BLaER1 treated with 17β-estradiol and CSF1 and Interleukin-3, amounts not matched to agents 10 nM and 100 nM (cell line): Measurements from ENCODE around the gene CRELD2.

Experiments
- H3K27ac ChIP-seq, 11 experiments: shearing (Covaris generic); formaldehyde crosslinking; 2 replicates each; pipeline ENCODE4 v1.8.1; 2022
- H3K27me3 ChIP-seq, 11 experiments: shearing (Covaris generic); formaldehyde crosslinking; 2 replicates each; pipeline ENCODE4 v1.8.1; 2022
- H3K36me3 ChIP-seq, 11 experiments: shearing (Covaris generic); formaldehyde crosslinking; 2 replicates each; pipeline ENCODE4 v1.8.1; 2022
- H3K4me1 ChIP-seq, 10 experiments: shearing (Covaris generic); formaldehyde crosslinking; 2 replicates each; pipeline ENCODE4 v1.8.1; 2022
- H3K4me2 ChIP-seq, 11 experiments: shearing (Covaris generic); formaldehyde crosslinking; 2 replicates each; pipeline ENCODE4 v1.8.1; 2022
- H3K4me3 ChIP-seq, 10 experiments: shearing (Covaris generic); formaldehyde crosslinking; 2 replicates each; pipeline ENCODE4 v1.8.1; 2022
- H3K9ac ChIP-seq, 11 experiments: shearing (Covaris generic); formaldehyde crosslinking; 2 replicates each; pipeline ENCODE4 v1.8.1; 2022
- H3K9me3 ChIP-seq, 11 experiments: shearing (Covaris generic); formaldehyde crosslinking; replicated peaks in 1 of 11; 2 replicates each; pipeline ENCODE4 v1.8.1; 2022
- H4K20me1 ChIP-seq, 11 experiments: shearing (Covaris generic); formaldehyde crosslinking; 2 replicates each; pipeline ENCODE4 v1.8.1; 2022
- Cebpa-rat ChIP-seq, 11 experiments: shearing (Covaris generic); IDR thresholded peaks; 2 replicates each; pipeline ENCODE4 v1.8.1; 2022

Gene CRELD2

GRCh38 chr22:49922484-49922883, 4.0 kb downstream of the CRELD2 start:
- Histone ChIP-seq H4K20me1 (peaks cover 0 to 52% (median 0%) of the 10 kb centered on the region in 11 experiments; a peak in 7 of 22 replicates), H3K4me1 (peaks cover 52 to 86% (median 85%) of the 10 kb centered on the region in 10 experiments), H3K27ac (peak overlapping the region in 2 of 11 experiments; percentile 13 to 22; a peak in 4 of 22 replicates), H3K9me3 (no peaks in the 10 kb centered on the region), H3K36me3 (peaks cover 13 to 36% (median 20%) of the 10 kb centered on the region in 11 experiments; a peak in 18 of 22 replicates), H3K4me2 (peak overlapping the region in 9 of 11 experiments; percentile 18 to 95 (median 92); a peak in 10 of 22 replicates), H3K4me3 (no peak overlapping the region), H3K9ac (peak overlapping the region in 4 of 11 experiments; percentile 3 to 54 (median 32); a peak in 2 of 22 replicates), H3K27me3 (no peaks in the 10 kb centered on the region)
- TF ChIP-seq Cebpa-rat (IDR thresholded peaks at IDR 0.05): no peak

GRCh38 chr22:49922926-49923325, 4.5 kb downstream of the CRELD2 start:
- Histone ChIP-seq H3K4me3 (peak overlapping the region in 1 of 10 experiments; percentile 19; a peak in 1 of 20 replicates), H3K9ac (peak overlapping the region in 10 of 11 experiments; percentile 12 to 78 (median 40); a peak in 12 of 22 replicates), H3K4me2 (peak overlapping the region; percentile 77 to 96 (median 86)), H3K27ac (peak overlapping the region in 6 of 11 experiments; percentile 47 to 78 (median 74); a peak in 12 of 22 replicates), H3K4me1 (peaks cover 52 to 87% (median 86%) of the 10 kb centered on the region in 10 experiments), H3K9me3 (no peaks in the 10 kb centered on the region), H3K27me3 (no peaks in the 10 kb centered on the region), H4K20me1 (peaks cover 0 to 57% (median 0%) of the 10 kb centered on the region in 11 experiments; a peak in 7 of 22 replicates), H3K36me3 (peaks cover 13 to 41% (median 20%) of the 10 kb centered on the region in 11 experiments; a peak in 18 of 22 replicates)
- no peak for TF ChIP-seq Cebpa-rat (IDR thresholded peaks at IDR 0.05)

- Histone ChIP-seq H3K27ac (peak overlapping the region in 7 of 11 experiments; percentile 26 to 78 (median 72); a peak in 12 of 22 replicates), H3K4me3 (no peak overlapping the region)
- TF ChIP-seq Cebpa-rat (IDR thresholded peaks at IDR 0.05): no peak
These were observed 5.0 kb downstream of the CRELD2 start for GRCh38 chr22:49923445-49923844.

GRCh38 chr22:49924113-49924833, 5.8 kb downstream of the CRELD2 start:
- H3K9me3 ChIP-seq: no peaks in the 10 kb centered on the region
- peak overlapping the region in 9 of 11 experiments; percentile 25 to 78 (median 61); a peak in 16 of 22 replicates for H3K27ac ChIP-seq
- no peak for TF ChIP-seq Cebpa-rat (IDR thresholded peaks at IDR 0.05)
- H3K36me3 ChIP-seq: peaks cover 13 to 43% (median 20%) of the 10 kb centered on the region in 11 experiments; a peak in 18 of 22 replicates
- H3K9ac ChIP-seq: peak overlapping the region in 9 of 11 experiments; percentile 28 to 78 (median 59); a peak in 14 of 22 replicates
- peak overlapping the region; percentile 77 to 96 (median 86) for H3K4me2 ChIP-seq
- peak overlapping the region in 5 of 10 experiments; percentile 25 to 56 (median 46); a peak in 3 of 20 replicates for H3K4me3 ChIP-seq
- peaks cover 0 to 68% (median 0%) of the 10 kb centered on the region in 11 experiments; a peak in 7 of 22 replicates for H4K20me1 ChIP-seq
- H3K4me1 ChIP-seq: peaks cover 48 to 94% (median 93%) of the 10 kb centered on the region in 10 experiments
- no peaks in the 10 kb centered on the region for H3K27me3 ChIP-seq

More at GRCh38 chr22:49923445-49923844, 5.0 kb downstream of the CRELD2 start:
- Histone ChIP-seq H3K9ac (peak overlapping the region in 9 of 11 experiments; percentile 0 to 78 (median 32); a peak in 11 of 22 replicates), H4K20me1 (peaks cover 0 to 62% (median 0%) of the 10 kb centered on the region in 11 experiments; a peak in 7 of 22 replicates), H3K4me1 (peaks cover 52 to 92% (median 91%) of the 10 kb centered on the region in 10 experiments), H3K4me2 (peak overlapping the region; percentile 77 to 96 (median 86)), H3K27me3 (no peaks in the 10 kb centered on the region), H3K9me3 (no peaks in the 10 kb centered on the region), H3K36me3 (peaks cover 13 to 43% (median 20%) of the 10 kb centered on the region in 11 experiments; a peak in 18 of 22 replicates)

GRCh38 chr22:49925525-49926128, 7.2 kb downstream of the CRELD2 start:
- TF ChIP-seq Cebpa-rat (IDR thresholded peaks at IDR 0.05): no peak
- peak overlapping the region; percentile 25 to 56 (median 45); a peak in 16 of 20 replicates for H3K4me3 ChIP-seq
- H3K36me3 ChIP-seq: peaks cover 6 to 31% (median 12%) of the 10 kb centered on the region in 11 experiments; a peak in 17 of 22 replicates
- no peaks in the 10 kb centered on the region for H3K9me3 ChIP-seq
- peaks cover 0 to 73% (median 0%) of the 10 kb centered on the region in 11 experiments; a peak in 5 of 22 replicates for H4K20me1 ChIP-seq
- H3K9ac ChIP-seq: peak overlapping the region in 10 of 11 experiments; percentile 2 to 78 (median 60); a peak in 19 of 22 replicates
- H3K27me3 ChIP-seq: no peaks in the 10 kb centered on the region
- H3K4me1 ChIP-seq: peaks cover 46 to 93% (median 91%) of the 10 kb centered on the region in 10 experiments
- H3K4me2 ChIP-seq: peak overlapping the region; percentile 77 to 96 (median 86)
- peak overlapping the region in 10 of 11 experiments; percentile 21 to 78 (median 60); a peak in 20 of 22 replicates for H3K27ac ChIP-seq

- peaks cover 58 to 93% (median 91%) of the 10 kb centered on the region in 10 experiments for H3K4me1 ChIP-seq
- no peaks in the 10 kb centered on the region for H3K9me3 ChIP-seq
- peak overlapping the region in 9 of 11 experiments; percentile 5 to 99 (median 89); a peak in 13 of 22 replicates for H3K4me2 ChIP-seq
- H3K9ac ChIP-seq: peak overlapping the region in 4 of 11 experiments; percentile 24 to 62 (median 42); a peak in 5 of 22 replicates
- TF ChIP-seq Cebpa-rat (IDR thresholded peaks at IDR 0.05): no peak
- peaks cover 0 to 19% (median 0%) of the 10 kb centered on the region in 11 experiments; a peak in 6 of 22 replicates for H3K36me3 ChIP-seq
- peak overlapping the region in 3 of 11 experiments; percentile 11 to 26 (median 17); a peak in 3 of 22 replicates for H3K27ac ChIP-seq
- no peaks in the 10 kb centered on the region for H3K27me3 ChIP-seq
- H3K4me3 ChIP-seq: no peak overlapping the region
- H4K20me1 ChIP-seq: peaks cover 0 to 66% (median 0%) of the 10 kb centered on the region in 11 experiments; a peak in 6 of 22 replicates
These were observed 8.5 kb downstream of the CRELD2 start for GRCh38 chr22:49926916-49927315.

GRCh38 chr22:49927483-49928184, 9.2 kb downstream of the CRELD2 start:
- no peak overlapping the region for H3K4me3 ChIP-seq
- peak overlapping the region in 9 of 11 experiments; percentile 5 to 99 (median 89); a peak in 14 of 22 replicates for H3K4me2 ChIP-seq
- no peaks in the 10 kb centered on the region for H3K27me3 ChIP-seq
- no peaks in the 10 kb centered on the region for H3K9me3 ChIP-seq
- H3K36me3 ChIP-seq: peaks cover 0 to 16% (median 0%) of the 10 kb centered on the region in 11 experiments; a peak in 2 of 22 replicates
- H3K9ac ChIP-seq: peak overlapping the region in 2 of 11 experiments; percentile 38 to 62; a peak in 4 of 22 replicates
- H4K20me1 ChIP-seq: peaks cover 0 to 62% (median 0%) of the 10 kb centered on the region in 11 experiments; a peak in 6 of 22 replicates
- peaks cover 64 to 94% (median 92%) of the 10 kb centered on the region in 10 experiments for H3K4me1 ChIP-seq
- 0 out of 22 replicates have a peak overlapping the region, but pooled peaks of 1 of the 11 experiments have one; percentile 11 for H3K27ac ChIP-seq
- no peak for TF ChIP-seq Cebpa-rat (IDR thresholded peaks at IDR 0.05)
